Activated CD8-positive, alpha-beta memory T cell treated with anti-CD3 and anti-CD28 coated beads for 4 hours (primary cell): ENCODE data around the gene BCLAF3.

Experiments
- DNase-seq, 2 donors: peaks; one replicate each; pipeline ENCODE4 v3.0.0-alpha.2; 2020; ENCODE audit warnings: low read depth in 2 of 2

BCLAF3 gene

GRCh38 chrX:19966056-19966455 lies 24.8 kb downstream of the BCLAF3 start:
- no peak for DNase-seq

- DNase-seq, result no peak
These were observed 26.7 kb downstream of the BCLAF3 start for GRCh38 chrX:19964017-19964710.

GRCh38 chrX:19960913-19961312 lies 29.9 kb downstream of the BCLAF3 start:
- no peak for DNase-seq

GRCh38 chrX:19958552-19959486 lies 32.0 kb downstream of the BCLAF3 start:
- no peak for DNase-seq

- no peak for DNase-seq
These were observed 33.9 kb downstream of the BCLAF3 start for GRCh38 chrX:19956923-19957322.

GRCh38 chrX:19956306-19956705 lies 34.6 kb downstream of the BCLAF3 start:
- DNase-seq, result no peak

GRCh38 chrX:19955306-19955705 lies 35.6 kb downstream of the BCLAF3 start:
- no peak for DNase-seq

GRCh38 chrX:19954335-19955096 lies 36.3 kb downstream of the BCLAF3 start:
- no peak for DNase-seq

GRCh38 chrX:19953145-19953544 lies 37.7 kb downstream of the BCLAF3 start:
- no peak for DNase-seq

GRCh38 chrX:19949340-19949739 lies 41.5 kb downstream of the BCLAF3 start:
- DNase-seq, result no peak

GRCh38 chrX:19947612-19948011 lies 43.2 kb downstream of the BCLAF3 start:
- DNase-seq, result no peak
